IPS DF 6.9 (cell line): ENCODE results near the gene ATAD3A.
"Not testable (repeated sequence)": the region's sequence is repeated elsewhere in the genome, so short reads cannot be mapped to it uniquely, and the experiment has no call there.

Source experiments
- DNase-seq: peaks from one replicate; pipeline ENCODE4 v3.0.0-alpha.2; 2013; ENCODE audit warnings: low read depth, low spot score
- H3K27ac ChIP-seq: one replicate; pipeline ENCODE4 v1.5.1; 2013; ENCODE audit warnings: low read length, control low read depth
- H3K27me3 ChIP-seq: 2 replicates; pipeline ENCODE4 v1.6.1; 2013; ENCODE audit warnings: mild to moderate bottlenecking, low read length; ENCODE audit not compliant: control insufficient read depth, insufficient read depth
- H3K36me3 ChIP-seq: 2 replicates; pipeline ENCODE4 v1.6.1; 2013; ENCODE audit warnings: low read length; ENCODE audit not compliant: control insufficient read depth, insufficient read depth
- H3K4me1 ChIP-seq: 2 replicates; pipeline ENCODE4 v1.6.1; 2013; ENCODE audit warnings: low read length; ENCODE audit not compliant: control insufficient read depth, insufficient read depth
- H3K4me3 ChIP-seq: 2 replicates; pipeline ENCODE4 v1.5.1; 2013; ENCODE audit warnings: mild to moderate bottlenecking, low read length
- H3K9me3 ChIP-seq: 2 replicates; pipeline ENCODE4 v1.6.1; 2013; ENCODE audit warnings: low read length, inconsistent platforms; ENCODE audit not compliant: control insufficient read depth, insufficient read depth
- WGBS: extraction: QIAGEN DNeasy Blood & Tissue Kit; methylation state at CpG from one replicate; pipeline ENCODE4 v1.1.7; 2013; ENCODE audit warnings: mixed read lengths, missing lambda C conversion rate; ENCODE audit not compliant: insufficient read length, insufficient coverage; 5-methylcytosine and 5-hydroxymethylcytosine counted together

Gene ATAD3A

DNA sequence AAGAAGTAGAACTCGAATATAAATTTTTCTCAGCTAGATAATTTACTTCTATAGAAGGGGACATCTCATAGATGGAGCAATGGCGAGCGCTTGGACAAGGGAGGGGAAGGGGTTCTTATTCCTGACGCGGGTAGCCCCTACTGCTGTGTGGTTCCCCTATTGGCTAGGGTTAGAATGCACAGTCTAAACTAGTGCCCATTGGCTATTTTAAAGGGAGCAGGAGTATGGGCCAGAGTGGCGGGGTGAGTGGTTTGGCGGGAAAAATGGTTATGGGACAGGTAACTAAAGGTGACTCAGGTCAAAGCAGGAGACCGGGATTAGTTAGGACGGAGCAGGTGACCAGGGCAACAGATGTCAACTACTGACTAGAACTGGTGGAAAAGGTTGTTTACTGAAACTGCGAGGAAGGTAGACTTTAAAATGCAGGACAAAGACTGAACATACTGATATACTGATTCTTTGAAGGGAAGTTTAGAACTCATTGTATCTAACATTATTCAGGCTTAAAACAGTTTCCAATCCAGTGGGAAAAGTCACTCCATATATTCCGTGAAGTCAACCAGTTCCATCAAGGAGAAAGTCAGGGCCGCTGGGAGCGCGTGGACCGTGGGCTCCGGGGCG is 940 bp upstream of the ATAD3A start:
- Histone ChIP-seq H3K27me3 (no peaks in the 10 kb centered on the region), H3K4me1 (no peaks in the 10 kb centered on the region; the same call in 1 of the 2 replicates), H3K36me3 (no peaks in the 10 kb centered on the region), H3K4me3 (peak overlapping the region; percentile 85), H3K9me3 (no peaks in the 10 kb centered on the region), H3K27ac (no peak overlapping the region)
- WGBS = no CpG with 5 or more reads among the region's 17 CpGs
- no peak for DNase-seq

DNA sequence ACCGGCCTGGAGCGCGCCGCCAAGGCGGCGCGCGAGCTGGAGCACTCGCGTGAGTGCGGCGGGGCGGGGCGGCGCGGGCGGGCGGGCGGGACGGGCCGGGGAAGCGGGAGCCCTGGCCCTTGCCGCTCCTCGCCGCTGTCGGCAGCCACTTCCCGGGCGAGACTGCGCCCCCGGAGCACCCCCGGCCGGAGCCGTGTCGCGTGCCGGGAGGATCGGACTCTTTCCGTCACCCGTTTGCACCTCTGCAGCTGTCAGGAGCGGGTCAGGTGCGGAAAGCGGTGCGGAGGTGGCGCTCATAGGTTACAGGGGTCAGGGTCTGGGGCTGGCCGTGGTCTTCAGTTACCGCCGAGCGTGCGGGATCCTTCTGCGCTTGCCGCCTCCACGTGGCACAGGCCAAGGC is 463 bp downstream of the ATAD3A start:
- H3K27ac ChIP-seq = not testable (repeated sequence)
- WGBS = no CpG with 5 or more reads among the region's 52 CpGs

DNA sequence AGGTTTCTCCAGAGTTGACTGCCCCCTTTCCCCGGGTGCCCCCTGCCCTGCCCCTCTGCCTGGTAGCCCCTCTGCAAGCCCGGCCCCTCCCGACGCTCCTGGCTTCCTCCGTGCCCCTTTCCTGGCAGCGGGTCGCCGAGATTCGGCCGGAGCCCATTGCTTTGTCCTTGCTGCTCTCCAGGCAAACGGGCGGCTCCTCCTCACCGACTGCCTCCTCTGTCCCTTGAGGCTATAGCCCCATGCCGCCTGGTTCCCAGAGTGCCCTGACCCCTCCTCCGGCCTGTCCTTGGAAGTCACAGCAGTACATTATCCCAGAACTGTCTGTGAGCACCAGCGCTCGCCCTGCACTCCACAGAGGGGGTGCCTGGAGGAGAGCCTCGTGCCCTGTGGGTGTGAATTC is 1.7 kb downstream of the ATAD3A start:
- not testable (repeated sequence) for H3K27ac ChIP-seq
- WGBS = no CpG with 5 or more reads among the region's 18 CpGs

More for the DNA sequence above, 463 bp downstream of the ATAD3A start:
- H3K27me3 ChIP-seq, H3K4me1 ChIP-seq, H3K9me3 ChIP-seq, H3K36me3 ChIP-seq, DNase-seq: not testable (repeated sequence)
- H3K4me3 ChIP-seq = peak overlapping the region; percentile 92; the same call in 1 of the 2 replicates

DNA sequence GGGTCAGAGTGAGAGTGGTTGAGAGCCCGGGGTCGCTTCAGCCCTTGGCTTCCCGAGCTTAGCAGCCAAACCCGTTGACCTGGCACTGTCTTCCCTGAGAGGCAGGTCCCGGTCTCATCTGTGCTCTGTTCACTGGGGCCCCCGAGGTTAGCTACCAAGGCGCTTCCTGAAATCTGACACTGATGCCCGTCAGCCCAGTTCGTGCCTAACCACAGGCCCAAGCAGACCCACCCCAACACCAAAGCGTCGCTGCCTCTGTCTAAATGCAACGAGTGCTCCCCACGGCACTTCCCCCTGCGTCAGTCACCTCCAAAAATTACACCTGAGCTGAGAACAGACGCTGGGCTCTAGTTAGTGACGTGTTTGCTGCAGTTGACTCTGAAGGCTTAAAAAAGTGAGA is 2.4 kb downstream of the ATAD3A start:
- not testable (repeated sequence) for H3K27me3 ChIP-seq, H3K4me3 ChIP-seq, H3K27ac ChIP-seq, H3K4me1 ChIP-seq, DNase-seq, H3K9me3 ChIP-seq
- peaks cover 12% of the 10 kb centered on the region for H3K36me3 ChIP-seq
- no CpG with 5 or more reads among the region's 16 CpGs for WGBS

More for the DNA sequence above, 1.7 kb downstream of the ATAD3A start:
- DNase-seq, H3K9me3 ChIP-seq, H3K27me3 ChIP-seq, H3K4me1 ChIP-seq, H3K4me3 ChIP-seq: not testable (repeated sequence)
- peaks cover 10% of the 10 kb centered on the region for H3K36me3 ChIP-seq

- H3K9me3 ChIP-seq, H3K27me3 ChIP-seq, DNase-seq, H3K4me1 ChIP-seq, H3K27ac ChIP-seq, H3K4me3 ChIP-seq: not testable (repeated sequence)
- H3K36me3 ChIP-seq = peaks cover 25% of the 10 kb centered on the region
- WGBS = no CpG with 5 or more reads among the region's 14 CpGs
These were observed 5.0 kb downstream of the ATAD3A start for GRCh38 chr1:1516923-1517322.

GRCh38 chr1:1517973-1518620 is 6.1 kb downstream of the ATAD3A start:
- WGBS = no CpG with 5 or more reads among the region's 28 CpGs
- no peaks in the 10 kb centered on the region; the same call in 1 of the 2 replicates for H3K4me1 ChIP-seq
- peaks cover 25% of the 10 kb centered on the region for H3K36me3 ChIP-seq
- no peak overlapping the region for H3K4me3 ChIP-seq
- H3K27me3 ChIP-seq = no peaks in the 10 kb centered on the region
- no peaks in the 10 kb centered on the region for H3K9me3 ChIP-seq
- no peak for DNase-seq
- H3K27ac ChIP-seq = no peak overlapping the region

- H3K36me3 ChIP-seq = peaks cover 25% of the 10 kb centered on the region
- WGBS = no CpG with 5 or more reads among the region's 19 CpGs
- not testable (repeated sequence) for H3K9me3 ChIP-seq, H3K4me1 ChIP-seq, H3K27me3 ChIP-seq, H3K4me3 ChIP-seq, H3K27ac ChIP-seq, DNase-seq
These were observed 6.7 kb downstream of the ATAD3A start for GRCh38 chr1:1518621-1519007.

DNA sequence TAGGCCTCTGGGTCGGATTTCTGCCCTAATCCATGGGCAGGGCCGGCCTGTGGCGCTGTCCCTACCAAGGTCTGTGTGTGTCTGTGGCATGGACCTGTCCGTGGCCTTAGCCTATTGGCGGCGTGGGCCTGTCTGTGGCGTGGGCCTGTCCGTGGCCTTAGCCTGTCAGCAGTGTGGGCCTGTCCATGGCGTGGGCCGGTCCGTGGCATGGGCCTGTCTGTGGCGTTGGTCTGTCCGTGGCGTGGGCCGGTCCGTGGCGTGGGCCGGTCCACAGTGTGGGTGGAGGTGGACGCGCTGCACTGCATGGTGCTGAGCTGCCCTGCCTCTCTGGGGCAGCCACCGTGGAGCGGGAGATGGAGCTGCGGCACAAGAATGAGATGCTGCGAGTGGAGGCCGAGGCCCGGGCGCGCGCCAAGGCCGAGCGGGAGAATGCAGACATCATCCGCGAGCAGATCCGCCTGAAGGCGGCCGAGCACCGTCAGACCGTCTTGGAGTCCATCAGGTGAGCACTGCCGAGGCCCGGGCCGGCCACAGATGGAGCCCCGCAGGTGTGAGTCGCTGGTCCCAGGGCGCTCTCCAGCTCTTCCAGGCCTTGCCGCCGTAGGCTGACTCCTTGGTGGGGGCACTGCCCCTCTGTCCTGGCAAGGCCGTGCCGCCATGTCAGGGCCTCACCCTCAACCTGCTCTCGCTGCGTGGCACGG is 8.0 kb downstream of the ATAD3A start:
- not testable (repeated sequence) for H3K27ac ChIP-seq, H3K9me3 ChIP-seq, H3K4me1 ChIP-seq, DNase-seq, H3K4me3 ChIP-seq, H3K27me3 ChIP-seq
- H3K36me3 ChIP-seq = peaks cover 25% of the 10 kb centered on the region
- WGBS = no CpG with 5 or more reads among the region's 51 CpGs

DNA sequence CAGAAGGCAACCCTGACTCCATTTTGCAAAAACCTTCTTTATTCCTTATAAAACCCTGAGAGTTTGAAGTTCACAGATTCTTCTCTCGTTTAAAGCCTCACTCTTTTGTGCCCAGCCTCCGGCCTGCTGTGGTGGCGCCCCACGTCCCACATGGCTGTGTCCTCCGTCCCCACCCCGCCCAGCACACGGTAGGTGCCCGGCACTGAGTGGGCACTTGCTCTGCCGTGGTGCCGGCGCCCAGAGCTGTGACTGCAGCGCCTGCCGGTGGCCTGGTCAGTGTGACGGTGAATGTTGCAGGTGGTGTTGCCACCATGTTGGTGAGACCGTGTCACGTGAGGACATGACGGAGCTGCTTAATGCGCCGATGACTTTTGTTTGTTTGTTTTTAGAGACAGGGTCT is 9.4 kb downstream of the ATAD3A start:
- Histone ChIP-seq H3K27me3 (no peaks in the 10 kb centered on the region), H3K27ac (no peak overlapping the region), H3K9me3 (no peaks in the 10 kb centered on the region), H3K4me3 (no peak overlapping the region), H3K4me1 (no peaks in the 10 kb centered on the region; the same call in 1 of the 2 replicates), H3K36me3 (peaks cover 29% of the 10 kb centered on the region)
- no peak for DNase-seq
- no CpG with 5 or more reads among the region's 19 CpGs for WGBS

GRCh38 chr1:1522536-1522935 is 10.6 kb downstream of the ATAD3A start:
- H3K27me3 ChIP-seq, H3K27ac ChIP-seq, H3K9me3 ChIP-seq, DNase-seq, H3K4me3 ChIP-seq, H3K4me1 ChIP-seq: not testable (repeated sequence)
- no CpG with 5 or more reads among the region's 30 CpGs for WGBS
- peaks cover 34% of the 10 kb centered on the region for H3K36me3 ChIP-seq
